ENCODE results near the gene SAPCD2. TPM values are rescaled to one million over a fixed set of nuclear protein-coding genes. Genes with fewer than 3 reads are reported as not detected.

The SAPCD2 gene
- total and polyA plus RNA-seq, 2 of the 8 experiments (the other 6 are each of a cell fraction or from before 2014, with no cell fraction given) = 12.7 to 32.1 TPM

GRCh38 chr9:137051145-137051724, 19.1 kb downstream of the SAPCD2 start:
- H2BK12ac ChIP-seq (ENCODE audit: low read depth, low read length) = no peak overlapping the region
- no peak overlapping the region for H3K56ac ChIP-seq (replicated peaks; ENCODE audit: insufficient read length, low read depth, low read length)
- POLR2A ChIA-PET (ENCODE audit: partially characterized antibody) = no interaction called here
- no peaks in the 10 kb centered on the region for H3K9me3 ChIP-seq (ENCODE audit: insufficient read depth in 2 of 2, low read depth in 1 of 2, low read length in 1 of 2)
- H2BK20ac ChIP-seq (ENCODE audit: low read length) = no peak overlapping the region
- no peak for FAIRE-seq
- DNase-seq (ENCODE audit: low read depth in 1 of 2, low spot score in 2 of 2) = no peak
- H4K20me1 ChIP-seq (replicated peaks in 1 of 2; ENCODE audit: control insufficient read depth in 1 of 2, insufficient read depth in 2 of 2, low read length in 2 of 2) = peaks cover 1 to 17% of the 10 kb centered on the region in 2 experiments
- no peak overlapping the region for H3K14ac ChIP-seq (ENCODE audit: insufficient read length)
- H3K36me3 ChIP-seq (ENCODE audit: control insufficient read depth in 2 of 4, insufficient read depth in 4 of 4, low read length in 3 of 4) = no peaks in the 10 kb centered on the region
- no peaks in the 10 kb centered on the region for H3K79me2 ChIP-seq (ENCODE audit: control insufficient read depth in 1 of 2, insufficient read depth in 2 of 2, low read length in 2 of 2)
- H3K27me3 ChIP-seq (replicated peaks in 1 of 4; ENCODE audit: control insufficient read depth in 3 of 4, extremely low read depth in 1 of 4, insufficient read depth in 3 of 4, low read length in 3 of 4) = peaks cover 22 to 81% (median 60%) of the 10 kb centered on the region in 4 experiments
- peaks cover 0 to 25% (median 14%) of the 10 kb centered on the region in 4 experiments; a peak in 5 of 7 replicates for H3K4me1 ChIP-seq (replicated peaks in 1 of 4; ENCODE audit: control insufficient read depth in 3 of 4, insufficient read depth in 4 of 4, low read length in 3 of 4)
- no peak overlapping the region for H3K18ac ChIP-seq (ENCODE audit: extremely low read depth, low read length)
- WGBS, 2 experiments (ENCODE audit: extremely low coverage in 1 of 2, insufficient coverage in 1 of 2, insufficient read length in 1 of 2, insufficient replicate concordance in 2 of 2, low coverage in 1 of 2, low lambda C conversion rate in 2 of 2, missing lambda C conversion rate in 1 of 2) = 93% methylated on average over 14 of the region's 17 CpGs; no CpG with 5 or more reads in 1 of the 2 experiments
- no peak overlapping the region for H3K4me2 ChIP-seq (ENCODE audit: insufficient read depth in 1 of 2, low read depth in 2 of 2, low read length in 2 of 2)
- H2AK5ac ChIP-seq (ENCODE audit: low read depth, low read length) = no peak overlapping the region
- H3K9ac ChIP-seq (replicated peaks in 1 of 4; ENCODE audit: extremely low read depth in 1 of 4, low read depth in 3 of 4, low read length in 3 of 4) = no peak overlapping the region
- peaks cover 12% of the 10 kb centered on the region; the same call in 1 of the 2 replicates for H3K23me2 ChIP-seq (ENCODE audit: low read depth, low read length)
- H4K5ac ChIP-seq (ENCODE audit: insufficient read length, low read depth, low read length) = no peak overlapping the region
- no peak overlapping the region for H2BK120ac ChIP-seq (replicated peaks; ENCODE audit: low read depth, low read length)
- no peak overlapping the region for H4K8ac ChIP-seq (ENCODE audit: extremely low read depth, insufficient read depth, low read length)
- H2BK5ac ChIP-seq (ENCODE audit: low read depth, low read length) = no peak overlapping the region
- H2AFZ ChIP-seq (ENCODE audit: low read length) = no peak overlapping the region
- H4K91ac ChIP-seq (replicated peaks; ENCODE audit: insufficient read length, low read length) = no peak overlapping the region
- H3K79me1 ChIP-seq (ENCODE audit: low read depth, low read length) = no peaks in the 10 kb centered on the region
- CTCF ChIA-PET (ENCODE audit: partially characterized antibody) = interaction anchor here (0.8 to 7.6 kb wide), 4 partner anchors 15 to 65 kb away, joined by 3 to 291 read pairs (median 15); partner anchors contain the start of genes SAPCD2 and UAP1L1
- H2BK15ac ChIP-seq (ENCODE audit: low read length) = no peak overlapping the region
- no peak for TF ChIP-seq PHF8 (conservative IDR thresholded peaks at IDR 0.05; ENCODE audit: low read depth, low read length)
- no peak for TF ChIP-seq SP1 (IDR thresholded peaks at IDR 0.05; ENCODE audit: low read depth, low read length)
- TF ChIP-seq CTBP2 (IDR thresholded peaks at IDR 0.05; ENCODE audit: borderline replicate concordance, insufficient read depth, insufficient read length, low read length) = no peak
- no peak for TF ChIP-seq CHD1 (IDR thresholded peaks at IDR 0.05; ENCODE audit: low read depth, low read length)
- no peak for TF ChIP-seq RBBP5 (IDR thresholded peaks at IDR 0.05; ENCODE audit: borderline replicate concordance, low read depth, low read length)
- TF ChIP-seq TCF12 (IDR thresholded peaks at IDR 0.05; ENCODE audit: low read depth, low read length) = no peak
- no peak overlapping the region for H3K4me3 ChIP-seq (ENCODE audit: extremely low read depth in 1 of 4, insufficient read depth in 2 of 4, low read depth in 3 of 4, low read length in 4 of 4)
- no peak overlapping the region for H3K27ac ChIP-seq (ENCODE audit: low read depth, low read length)
- H3K23ac ChIP-seq (ENCODE audit: insufficient read length) = no peak overlapping the region
- H3K4ac ChIP-seq (replicated peaks; ENCODE audit: insufficient read length, low read depth, low read length) = no peak overlapping the region
